Measurements from ENCODE around the gene SPECC1. TPM values are rescaled to one million over a fixed set of nuclear protein-coding genes. Genes with fewer than 3 reads are reported as not detected.

The SPECC1 gene
- total RNA-seq, 1 experiment from 2014 or later, result 43.5 TPM

GRCh38 chr17:19977293-19978208 lies 31.6 kb upstream of the SPECC1 start, which contains the start of gene AKAP10 (continued):
- TF ChIP-seq REST (IDR thresholded peaks at IDR 0.05; ENCODE audit: low read depth) (no peak), SIN3A (IDR thresholded peaks at IDR 0.05; ENCODE audit: low read depth) (peak; percentile 54; the same call in 1 of the 2 replicates), EGR1 (IDR thresholded peaks at IDR 0.05; ENCODE audit: low read depth) (no peak), POLR2A (IDR thresholded peaks at IDR 0.05; ENCODE audit: borderline replicate concordance, extremely low read depth, insufficient read depth, insufficient read length) (peak; percentile 41)

- RAD21 ChIA-PET (ENCODE audit: low non-redundant PET in 1 of 2, low total read pairs in 2 of 2, uncharacterized antibody in 2 of 2, unreplicated experiment in 2 of 2), result no interaction called here
- Histone ChIP-seq H4K20me1 (ENCODE audit: insufficient read depth) (no peaks in the 10 kb centered on the region), H3K27ac (ENCODE audit: low read depth, low read length) (peak overlapping the region; percentile 82), H3K79me2 (ENCODE audit: insufficient read depth, low read length) (peaks cover 42% of the 10 kb centered on the region), H2AFZ (ENCODE audit: low read depth, low read length, poor library complexity, severe bottlenecking) (no peak overlapping the region), H3K9me2 (ENCODE audit: insufficient read depth) (no peaks in the 10 kb centered on the region), H3K4me2 (ENCODE audit: low read length) (peak overlapping the region; percentile 78), H3K4me3 (replicated peaks in 1 of 2; ENCODE audit: low read depth in 1 of 2, low read length in 2 of 2) (peak overlapping the region; percentile 66 to 83), H3K36me3 (ENCODE audit: control insufficient read depth in 1 of 2, insufficient read depth in 2 of 2, low read length in 2 of 2) (no peaks in the 10 kb centered on the region), H3K9ac (ENCODE audit: low read length) (peak overlapping the region; percentile 89), H3K27me3 (ENCODE audit: insufficient read depth, low read length) (no peaks in the 10 kb centered on the region), H3K9me3 (ENCODE audit: control insufficient read depth in 1 of 2, insufficient read depth in 1 of 2, low read depth in 1 of 2, low read length in 2 of 2) (no peaks in the 10 kb centered on the region), H3K4me1 (ENCODE audit: control insufficient read depth in 1 of 2, insufficient read depth in 2 of 2, low read length in 2 of 2) (peaks cover 7 to 18% of the 10 kb centered on the region in 2 experiments)
- intact Hi-C loops (cut with micrococcal nuclease), result no loop called here
- CTCF ChIA-PET, result interaction anchor here (1.7 kb wide), 1 partner anchor 15 kb away, joined by 6 read pairs; no protein-coding TSS in a partner anchor
- POLR2A ChIA-PET, result no interaction called here
- TF ChIP-seq POLR2A (IDR thresholded peaks at IDR 0.05; ENCODE audit: borderline replicate concordance, extremely low read depth, insufficient read depth, insufficient read length) (peak; percentile 2), ZFX (IDR thresholded peaks at IDR 0.05) (no peak)
- ATAC-seq (no peak), DNase-seq (ENCODE audit: low read depth, low spot score) (no peak)
- TSS peak; percentile 56 for BruUV-seq (replicated peaks)
These were observed 30.9 kb upstream of the SPECC1 start for GRCh38 chr17:19978209-19978802.

Data from HCT116 (cell line).